ENCODE results near the gene GPBAR1. TPM values are rescaled to one million over a fixed set of nuclear protein-coding genes. Genes with fewer than 3 reads are reported as not detected.

Gene GPBAR1
- total and polyA plus RNA-seq, 4 donors = 0.42 to 2.7 (median 1.8) TPM

DNA sequence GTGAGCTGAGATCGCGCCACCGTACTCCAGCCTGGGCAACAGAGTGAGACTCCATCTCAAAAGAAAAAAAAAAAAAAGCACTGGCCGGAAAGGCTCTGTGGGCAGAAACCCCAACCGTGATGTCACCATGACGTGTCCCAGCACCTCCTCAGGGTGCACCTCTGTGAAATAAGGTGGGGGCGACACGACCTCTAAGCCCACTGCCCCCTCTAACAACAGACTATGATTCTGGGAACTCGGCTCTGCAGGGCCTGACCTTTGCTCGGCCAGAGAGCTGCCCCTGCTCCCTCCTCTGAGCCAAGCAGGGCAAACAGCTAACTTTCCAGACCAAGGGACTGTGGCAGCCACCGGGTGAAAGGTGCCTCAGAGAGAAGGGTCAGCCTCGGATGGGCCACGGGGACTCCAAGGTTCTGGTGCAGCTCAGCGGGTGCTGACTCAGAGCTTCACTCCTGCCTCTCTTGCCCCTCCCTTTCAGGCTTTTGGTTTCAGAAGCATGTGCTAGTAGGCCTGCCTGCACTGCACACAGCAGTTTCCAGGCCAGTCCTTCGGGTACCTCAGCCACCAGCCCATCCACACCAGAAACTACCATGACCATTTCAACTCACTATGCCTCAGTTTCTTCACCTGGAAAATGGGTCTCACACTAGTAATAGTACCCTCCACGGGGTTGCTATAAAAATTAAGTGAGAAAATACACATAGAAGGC is 23.4 kb downstream of the GPBAR1 start:
- Histone ChIP-seq H3K27ac (ENCODE audit: low read depth in 1 of 2, low read length in 2 of 2) (peak overlapping the region; percentile 60 to 84), H3K9me3 (ENCODE audit: control insufficient read depth in 4 of 4, low read length in 3 of 4) (no peaks in the 10 kb centered on the region), H3K4me3 (ENCODE audit: low read depth in 1 of 3, low read length in 3 of 3) (no peak overlapping the region), H3K4me1 (ENCODE audit: control insufficient read depth in 4 of 4, insufficient read depth in 4 of 4, low read length in 3 of 4) (peaks cover 31 to 74% (median 61%) of the 10 kb centered on the region in 4 donors), H3K9ac (ENCODE audit: low read depth in 1 of 2, low read length in 2 of 2) (no peak overlapping the region), H3K27me3 (ENCODE audit: control insufficient read depth in 4 of 4, insufficient read depth in 4 of 4, low read length in 3 of 4) (no peaks in the 10 kb centered on the region), H3K36me3 (ENCODE audit: control insufficient read depth in 4 of 4, insufficient read depth in 3 of 4, low read depth in 1 of 4, low read length in 3 of 4) (peaks cover 10 to 14% (median 11%) of the 10 kb centered on the region in 4 donors)
- peak; percentile 69 for TF ChIP-seq HNF4G (IDR thresholded peaks at IDR 0.05)
- TF ChIP-seq, protein P1, sequence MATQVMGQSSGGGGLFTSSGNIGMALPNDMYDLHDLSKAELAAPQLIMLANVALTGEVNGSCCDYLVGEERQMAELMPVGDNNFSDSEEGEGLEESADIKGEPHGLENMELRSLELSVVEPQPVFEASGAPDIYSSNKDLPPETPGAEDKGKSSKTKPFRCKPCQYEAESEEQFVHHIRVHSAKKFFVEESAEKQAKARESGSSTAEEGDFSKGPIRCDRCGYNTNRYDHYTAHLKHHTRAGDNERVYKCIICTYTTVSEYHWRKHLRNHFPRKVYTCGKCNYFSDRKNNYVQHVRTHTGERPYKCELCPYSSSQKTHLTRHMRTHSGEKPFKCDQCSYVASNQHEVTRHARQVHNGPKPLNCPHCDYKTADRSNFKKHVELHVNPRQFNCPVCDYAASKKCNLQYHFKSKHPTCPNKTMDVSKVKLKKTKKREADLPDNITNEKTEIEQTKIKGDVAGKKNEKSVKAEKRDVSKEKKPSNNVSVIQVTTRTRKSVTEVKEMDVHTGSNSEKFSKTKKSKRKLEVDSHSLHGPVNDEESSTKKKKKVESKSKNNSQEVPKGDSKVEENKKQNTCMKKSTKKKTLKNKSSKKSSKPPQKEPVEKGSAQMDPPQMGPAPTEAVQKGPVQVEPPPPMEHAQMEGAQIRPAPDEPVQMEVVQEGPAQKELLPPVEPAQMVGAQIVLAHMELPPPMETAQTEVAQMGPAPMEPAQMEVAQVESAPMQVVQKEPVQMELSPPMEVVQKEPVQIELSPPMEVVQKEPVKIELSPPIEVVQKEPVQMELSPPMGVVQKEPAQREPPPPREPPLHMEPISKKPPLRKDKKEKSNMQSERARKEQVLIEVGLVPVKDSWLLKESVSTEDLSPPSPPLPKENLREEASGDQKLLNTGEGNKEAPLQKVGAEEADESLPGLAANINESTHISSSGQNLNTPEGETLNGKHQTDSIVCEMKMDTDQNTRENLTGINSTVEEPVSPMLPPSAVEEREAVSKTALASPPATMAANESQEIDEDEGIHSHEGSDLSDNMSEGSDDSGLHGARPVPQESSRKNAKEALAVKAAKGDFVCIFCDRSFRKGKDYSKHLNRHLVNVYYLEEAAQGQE (IDR thresholded peaks at IDR 0.05) = no peak
- TF ChIP-seq YY1 (IDR thresholded peaks at IDR 0.05) = no peak
- peak; percentile 77 for TF ChIP-seq SP1 (IDR thresholded peaks at IDR 0.05)
- TF ChIP-seq HNF4A (conservative IDR thresholded peaks at IDR 0.05) = peak; percentile 87 to 88
- peak; percentile 87 for TF ChIP-seq RXRA (IDR thresholded peaks at IDR 0.05)
- TF ChIP-seq CTCF (IDR thresholded peaks at IDR 0.05; ENCODE audit: low read depth, low read length, missing input control) = no peak
- peak in 1 of 2 donors; percentile 20 for TF ChIP-seq RAD21 (IDR thresholded peaks at IDR 0.05)
- peak; percentile 63 for DNase-seq (ENCODE audit: low spot score)
- 35% methylated on average over 16 of the region's 16 CpGs for WGBS

GRCh38 chr2:218285604-218286003 is 24.8 kb downstream of the GPBAR1 start:
- Histone ChIP-seq H3K9me3 (ENCODE audit: control insufficient read depth in 4 of 4, low read length in 3 of 4) (no peaks in the 10 kb centered on the region), H3K36me3 (ENCODE audit: control insufficient read depth in 4 of 4, insufficient read depth in 3 of 4, low read depth in 1 of 4, low read length in 3 of 4) (peaks cover 0 to 5% (median under 1%) of the 10 kb centered on the region in 4 donors), H3K27me3 (ENCODE audit: control insufficient read depth in 4 of 4, insufficient read depth in 4 of 4, low read length in 3 of 4) (no peaks in the 10 kb centered on the region), H3K4me1 (ENCODE audit: control insufficient read depth in 4 of 4, insufficient read depth in 4 of 4, low read length in 3 of 4) (peaks cover 35 to 86% (median 72%) of the 10 kb centered on the region in 4 donors), H3K9ac (ENCODE audit: low read depth in 1 of 2, low read length in 2 of 2) (peak overlapping the region; percentile 33 to 52), H3K4me3 (ENCODE audit: low read depth in 1 of 3, low read length in 3 of 3) (no peak overlapping the region), H3K27ac (ENCODE audit: low read depth in 1 of 2, low read length in 2 of 2) (peak overlapping the region; percentile 80 to 84)
- peak; percentile 37 to 73 for TF ChIP-seq HNF4A (conservative IDR thresholded peaks at IDR 0.05)
- no peak for TF ChIP-seq TAF1 (conservative IDR thresholded peaks at IDR 0.05)
- peak in 1 of 2 donors; percentile 30 for TF ChIP-seq JUND (IDR thresholded peaks at IDR 0.05)
- TF ChIP-seq YY1 (IDR thresholded peaks at IDR 0.05) = peak; percentile 90
- TF ChIP-seq RXRA (IDR thresholded peaks at IDR 0.05) = peak; percentile 60 to 77
- TF ChIP-seq RAD21 (IDR thresholded peaks at IDR 0.05) = peak; percentile 28 to 50
- peak; percentile 67 for TF ChIP-seq SP1 (IDR thresholded peaks at IDR 0.05)
- TF ChIP-seq, protein P2, sequence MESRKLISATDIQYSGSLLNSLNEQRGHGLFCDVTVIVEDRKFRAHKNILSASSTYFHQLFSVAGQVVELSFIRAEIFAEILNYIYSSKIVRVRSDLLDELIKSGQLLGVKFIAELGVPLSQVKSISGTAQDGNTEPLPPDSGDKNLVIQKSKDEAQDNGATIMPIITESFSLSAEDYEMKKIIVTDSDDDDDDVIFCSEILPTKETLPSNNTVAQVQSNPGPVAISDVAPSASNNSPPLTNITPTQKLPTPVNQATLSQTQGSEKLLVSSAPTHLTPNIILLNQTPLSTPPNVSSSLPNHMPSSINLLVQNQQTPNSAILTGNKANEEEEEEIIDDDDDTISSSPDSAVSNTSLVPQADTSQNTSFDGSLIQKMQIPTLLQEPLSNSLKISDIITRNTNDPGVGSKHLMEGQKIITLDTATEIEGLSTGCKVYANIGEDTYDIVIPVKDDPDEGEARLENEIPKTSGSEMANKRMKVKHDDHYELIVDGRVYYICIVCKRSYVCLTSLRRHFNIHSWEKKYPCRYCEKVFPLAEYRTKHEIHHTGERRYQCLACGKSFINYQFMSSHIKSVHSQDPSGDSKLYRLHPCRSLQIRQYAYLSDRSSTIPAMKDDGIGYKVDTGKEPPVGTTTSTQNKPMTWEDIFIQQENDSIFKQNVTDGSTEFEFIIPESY (IDR thresholded peaks at IDR 0.05) = no peak
- TF ChIP-seq, protein P3, sequence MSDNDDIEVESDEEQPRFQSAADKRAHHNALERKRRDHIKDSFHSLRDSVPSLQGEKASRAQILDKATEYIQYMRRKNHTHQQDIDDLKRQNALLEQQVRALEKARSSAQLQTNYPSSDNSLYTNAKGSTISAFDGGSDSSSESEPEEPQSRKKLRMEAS (IDR thresholded peaks at IDR 0.05) = peak; percentile 67
- TF ChIP-seq, protein P1 (IDR thresholded peaks at IDR 0.05) = peak; percentile 76
- no peak for DNase-seq (ENCODE audit: low spot score)
- WGBS = 16% methylated on average over 6 of the region's 6 CpGs

Measured in liver (tissue), 9 donors.